ENCODE measurements around the gene GRK7.

The GRK7 gene

DNA sequence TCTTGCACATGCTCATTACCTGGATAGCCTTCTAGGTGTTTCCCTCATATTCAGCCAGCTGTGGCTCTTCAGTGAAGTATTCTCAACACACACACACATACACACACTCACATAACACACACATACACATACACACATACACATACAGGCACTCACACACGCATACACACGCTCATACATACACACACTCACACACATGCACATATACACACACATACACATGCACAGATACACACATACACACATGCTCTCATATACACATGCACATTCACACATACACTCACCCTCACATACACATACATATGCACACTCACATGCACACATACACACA is 41.2 kb downstream of the GRK7 start:
- TF ChIP-seq EGR1 (IDR thresholded peaks at IDR 0.05) (no peak), CEBPB (IDR thresholded peaks at IDR 0.05) (no peak), TCF12 (IDR thresholded peaks at IDR 0.05; ENCODE audit: low read depth) (no peak), YY1 (IDR thresholded peaks at IDR 0.05; ENCODE audit: low read depth) (no peak), FOXM1 (IDR thresholded peaks at IDR 0.05; ENCODE audit: borderline replicate concordance, low read depth) (no peak), TAF1 (IDR thresholded peaks at IDR 0.05; ENCODE audit: low read depth) (no peak), ZBTB7A (IDR thresholded peaks at IDR 0.05; ENCODE audit: low read depth) (no peak), TEAD4 (IDR thresholded peaks at IDR 0.05) (no peak), NFIC (IDR thresholded peaks at IDR 0.05) (no peak), EP300 (IDR thresholded peaks at IDR 0.05; ENCODE audit: borderline replicate concordance) (no peak), CREB1 (IDR thresholded peaks at IDR 0.05; ENCODE audit: low read depth) (no peak), RAD21 (IDR thresholded peaks at IDR 0.05; ENCODE audit: low read depth) (no peak)
- TF ChIP-seq, protein P1, sequence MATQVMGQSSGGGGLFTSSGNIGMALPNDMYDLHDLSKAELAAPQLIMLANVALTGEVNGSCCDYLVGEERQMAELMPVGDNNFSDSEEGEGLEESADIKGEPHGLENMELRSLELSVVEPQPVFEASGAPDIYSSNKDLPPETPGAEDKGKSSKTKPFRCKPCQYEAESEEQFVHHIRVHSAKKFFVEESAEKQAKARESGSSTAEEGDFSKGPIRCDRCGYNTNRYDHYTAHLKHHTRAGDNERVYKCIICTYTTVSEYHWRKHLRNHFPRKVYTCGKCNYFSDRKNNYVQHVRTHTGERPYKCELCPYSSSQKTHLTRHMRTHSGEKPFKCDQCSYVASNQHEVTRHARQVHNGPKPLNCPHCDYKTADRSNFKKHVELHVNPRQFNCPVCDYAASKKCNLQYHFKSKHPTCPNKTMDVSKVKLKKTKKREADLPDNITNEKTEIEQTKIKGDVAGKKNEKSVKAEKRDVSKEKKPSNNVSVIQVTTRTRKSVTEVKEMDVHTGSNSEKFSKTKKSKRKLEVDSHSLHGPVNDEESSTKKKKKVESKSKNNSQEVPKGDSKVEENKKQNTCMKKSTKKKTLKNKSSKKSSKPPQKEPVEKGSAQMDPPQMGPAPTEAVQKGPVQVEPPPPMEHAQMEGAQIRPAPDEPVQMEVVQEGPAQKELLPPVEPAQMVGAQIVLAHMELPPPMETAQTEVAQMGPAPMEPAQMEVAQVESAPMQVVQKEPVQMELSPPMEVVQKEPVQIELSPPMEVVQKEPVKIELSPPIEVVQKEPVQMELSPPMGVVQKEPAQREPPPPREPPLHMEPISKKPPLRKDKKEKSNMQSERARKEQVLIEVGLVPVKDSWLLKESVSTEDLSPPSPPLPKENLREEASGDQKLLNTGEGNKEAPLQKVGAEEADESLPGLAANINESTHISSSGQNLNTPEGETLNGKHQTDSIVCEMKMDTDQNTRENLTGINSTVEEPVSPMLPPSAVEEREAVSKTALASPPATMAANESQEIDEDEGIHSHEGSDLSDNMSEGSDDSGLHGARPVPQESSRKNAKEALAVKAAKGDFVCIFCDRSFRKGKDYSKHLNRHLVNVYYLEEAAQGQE (IDR thresholded peaks at IDR 0.05; ENCODE audit: low read depth) = no peak
- TF ChIP-seq, protein P2, sequence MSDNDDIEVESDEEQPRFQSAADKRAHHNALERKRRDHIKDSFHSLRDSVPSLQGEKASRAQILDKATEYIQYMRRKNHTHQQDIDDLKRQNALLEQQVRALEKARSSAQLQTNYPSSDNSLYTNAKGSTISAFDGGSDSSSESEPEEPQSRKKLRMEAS (IDR thresholded peaks at IDR 0.05) = no peak
- TF ChIP-seq, protein P3, sequence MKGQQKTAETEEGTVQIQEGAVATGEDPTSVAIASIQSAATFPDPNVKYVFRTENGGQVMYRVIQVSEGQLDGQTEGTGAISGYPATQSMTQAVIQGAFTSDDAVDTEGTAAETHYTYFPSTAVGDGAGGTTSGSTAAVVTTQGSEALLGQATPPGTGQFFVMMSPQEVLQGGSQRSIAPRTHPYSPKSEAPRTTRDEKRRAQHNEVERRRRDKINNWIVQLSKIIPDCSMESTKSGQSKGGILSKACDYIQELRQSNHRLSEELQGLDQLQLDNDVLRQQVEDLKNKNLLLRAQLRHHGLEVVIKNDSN (IDR thresholded peaks at IDR 0.05) = no peak

DNA sequence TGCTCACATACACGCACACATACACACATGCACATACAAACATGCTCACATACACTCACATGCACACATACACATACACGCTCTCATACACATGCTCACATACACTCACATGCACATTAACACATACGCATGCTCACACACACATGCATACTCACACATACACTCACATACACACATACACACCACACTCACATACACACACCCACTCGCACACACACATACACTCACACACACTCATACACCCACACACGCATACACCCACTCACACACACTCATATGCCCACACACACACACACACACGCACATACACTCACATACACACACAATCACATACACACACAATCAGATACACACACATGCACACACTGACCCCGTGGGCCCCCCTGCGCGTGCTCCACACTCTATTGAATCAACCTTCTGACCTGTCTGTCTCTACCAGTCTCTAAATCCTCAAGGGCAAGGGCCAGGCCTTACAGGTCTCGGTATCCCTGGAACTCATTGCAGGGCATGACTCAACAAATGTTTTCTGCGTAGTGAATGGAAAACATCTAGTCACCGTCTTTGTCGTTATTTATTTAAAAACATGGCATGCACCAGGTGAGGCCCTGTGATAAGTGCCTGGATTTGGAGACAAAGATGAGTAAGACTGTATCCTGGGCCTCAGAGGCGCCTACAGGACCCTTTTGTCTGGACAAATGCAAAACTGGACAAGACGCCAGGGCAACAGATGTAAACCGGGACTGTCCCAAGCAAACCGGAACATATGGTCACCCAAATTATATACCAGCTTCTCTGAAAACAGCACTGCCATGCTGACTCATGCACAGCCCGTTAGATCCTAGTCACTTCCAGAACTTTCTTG is 41.8 kb downstream of the GRK7 start:
- no peak for TF ChIP-seq YY1 (IDR thresholded peaks at IDR 0.05; ENCODE audit: low read depth)
- no peak for TF ChIP-seq CREB1 (IDR thresholded peaks at IDR 0.05; ENCODE audit: low read depth)
- TF ChIP-seq FOXM1 (IDR thresholded peaks at IDR 0.05; ENCODE audit: borderline replicate concordance, low read depth) = no peak
- no peak for TF ChIP-seq EP300 (IDR thresholded peaks at IDR 0.05; ENCODE audit: borderline replicate concordance)
- TF ChIP-seq, protein P3 (IDR thresholded peaks at IDR 0.05) = no peak
- no peak for TF ChIP-seq RAD21 (IDR thresholded peaks at IDR 0.05; ENCODE audit: low read depth)
- TF ChIP-seq CEBPB (IDR thresholded peaks at IDR 0.05) = no peak
- no peak for TF ChIP-seq TEAD4 (IDR thresholded peaks at IDR 0.05)
- TF ChIP-seq EGR1 (IDR thresholded peaks at IDR 0.05) = no peak
- TF ChIP-seq TAF1 (IDR thresholded peaks at IDR 0.05; ENCODE audit: low read depth) = no peak
- no peak for TF ChIP-seq NFIC (IDR thresholded peaks at IDR 0.05)
- TF ChIP-seq, protein P1 (IDR thresholded peaks at IDR 0.05; ENCODE audit: low read depth) = no peak
- TF ChIP-seq TCF12 (IDR thresholded peaks at IDR 0.05; ENCODE audit: low read depth) = no peak
- no peak for TF ChIP-seq ZBTB7A (IDR thresholded peaks at IDR 0.05; ENCODE audit: low read depth)
- TF ChIP-seq, protein P2 (IDR thresholded peaks at IDR 0.05) = no peak

DNA sequence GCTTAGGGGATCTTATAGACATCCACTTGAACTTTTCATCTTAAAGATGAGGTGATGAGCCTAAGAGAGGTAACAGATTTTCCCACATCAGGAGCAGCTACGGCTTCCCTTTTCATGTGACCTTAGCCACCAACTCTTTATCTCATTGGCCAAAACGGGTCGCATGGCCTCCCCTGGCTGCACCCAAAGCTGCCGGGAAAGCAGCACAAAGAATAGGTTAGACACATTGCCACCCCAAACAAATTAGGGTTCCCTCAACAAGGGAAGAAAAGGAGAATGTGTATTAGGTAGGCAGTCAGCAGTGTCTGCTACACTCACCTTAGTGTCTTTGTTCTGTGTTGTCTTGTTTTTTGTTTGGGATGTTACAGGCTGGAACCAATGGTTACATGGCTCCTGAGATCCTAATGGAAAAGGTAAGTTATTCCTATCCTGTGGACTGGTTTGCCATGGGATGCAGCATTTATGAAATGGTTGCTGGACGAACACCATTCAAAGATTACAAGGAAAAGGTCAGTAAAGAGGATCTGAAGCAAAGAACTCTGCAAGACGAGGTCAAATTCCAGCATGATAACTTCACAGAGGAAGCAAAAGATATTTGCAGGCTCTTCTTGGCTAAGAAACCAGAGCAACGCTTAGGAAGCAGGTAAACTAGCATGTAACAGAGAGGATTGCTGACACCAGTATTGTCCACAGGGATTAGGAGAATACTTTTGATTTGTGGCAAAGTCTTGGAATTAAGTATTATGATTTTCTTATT is 44.2 kb downstream of the GRK7 start:
- TF ChIP-seq TAF1 (IDR thresholded peaks at IDR 0.05; ENCODE audit: low read depth) (no peak), EP300 (IDR thresholded peaks at IDR 0.05; ENCODE audit: borderline replicate concordance) (no peak), TEAD4 (IDR thresholded peaks at IDR 0.05) (no peak), ZBTB7A (IDR thresholded peaks at IDR 0.05; ENCODE audit: low read depth) (no peak), NFIC (IDR thresholded peaks at IDR 0.05) (no peak), RAD21 (IDR thresholded peaks at IDR 0.05; ENCODE audit: low read depth) (no peak), CREB1 (IDR thresholded peaks at IDR 0.05; ENCODE audit: low read depth) (no peak), EGR1 (IDR thresholded peaks at IDR 0.05) (no peak), YY1 (IDR thresholded peaks at IDR 0.05; ENCODE audit: low read depth) (no peak), TCF12 (IDR thresholded peaks at IDR 0.05; ENCODE audit: low read depth) (no peak), FOXM1 (IDR thresholded peaks at IDR 0.05; ENCODE audit: borderline replicate concordance, low read depth) (no peak), CEBPB (IDR thresholded peaks at IDR 0.05) (no peak)
- TF ChIP-seq, protein P3 (IDR thresholded peaks at IDR 0.05) = no peak
- TF ChIP-seq, protein P2 (IDR thresholded peaks at IDR 0.05) = no peak
- TF ChIP-seq, protein P1 (IDR thresholded peaks at IDR 0.05; ENCODE audit: low read depth) = no peak

All from Ishikawa (cell line).